ENCODE measurements around the gene CATSPERE. TPM values are rescaled to one million over a fixed set of nuclear protein-coding genes. Genes with fewer than 3 reads are reported as not detected.
"Not testable (repeated sequence)": the region's sequence is repeated elsewhere in the genome, so short reads cannot be mapped to it uniquely, and the experiment has no call there.

Gene CATSPERE
- total RNA-seq, 1 donor from 2014 or later = 0.27 TPM

DNA sequence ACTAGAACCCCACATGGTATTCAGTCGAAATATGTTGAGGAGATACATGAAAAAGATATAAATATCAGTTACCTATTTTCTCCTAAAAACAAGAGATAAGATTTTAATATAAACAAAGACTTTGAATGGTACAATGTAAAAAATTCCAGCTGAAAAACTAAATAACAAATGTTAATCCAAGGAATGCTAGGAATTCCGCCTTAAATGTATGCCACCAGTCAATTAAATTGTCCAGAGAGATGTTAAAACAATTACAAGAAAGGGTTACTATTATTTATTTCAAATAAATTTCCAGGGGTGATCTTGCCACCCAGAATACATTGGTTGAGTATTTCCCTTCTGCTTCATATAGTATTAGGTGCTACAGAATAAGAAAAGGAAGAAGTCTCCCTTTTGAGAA, 13.5 kb upstream of the CATSPERE start:
- intact Hi-C loops (cut with micrococcal nuclease) = no loop called here

DNA sequence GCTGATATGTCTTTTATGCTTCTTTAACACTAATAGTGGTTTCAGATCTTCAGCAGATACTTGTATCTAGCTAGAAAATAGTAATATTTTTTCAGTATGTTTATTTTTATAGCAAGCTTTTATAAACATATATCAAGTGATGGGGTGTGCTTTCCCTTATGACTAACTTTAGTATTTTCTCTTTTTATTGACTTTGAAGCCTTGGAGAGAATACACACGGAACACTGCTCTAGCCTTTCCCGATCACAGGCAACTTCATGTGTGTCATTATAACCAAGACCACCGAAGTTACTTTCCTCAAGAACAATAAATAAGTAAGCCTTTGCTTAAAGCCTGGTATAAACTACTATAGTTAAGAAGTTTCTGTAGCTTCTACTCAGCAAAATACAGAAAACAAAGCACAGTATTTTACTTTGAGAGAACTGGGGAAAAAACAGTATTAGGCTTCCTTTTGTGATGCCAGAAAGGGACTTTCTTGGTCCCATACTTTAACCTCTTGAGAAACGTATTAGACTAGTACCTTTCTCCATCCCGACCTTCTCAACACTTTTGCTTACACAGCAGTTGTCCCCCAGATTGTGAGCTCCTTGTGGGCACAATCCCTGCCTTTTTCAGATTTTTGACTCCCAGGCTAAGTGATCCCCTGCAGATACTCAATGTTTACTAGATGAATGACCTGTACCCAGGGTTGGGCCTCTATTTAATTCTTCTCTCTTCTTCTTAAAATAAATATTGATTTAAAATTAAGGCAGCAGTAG, 12.6 kb upstream of the CATSPERE start:
- intact Hi-C loops (cut with micrococcal nuclease) = no loop called here

DNA sequence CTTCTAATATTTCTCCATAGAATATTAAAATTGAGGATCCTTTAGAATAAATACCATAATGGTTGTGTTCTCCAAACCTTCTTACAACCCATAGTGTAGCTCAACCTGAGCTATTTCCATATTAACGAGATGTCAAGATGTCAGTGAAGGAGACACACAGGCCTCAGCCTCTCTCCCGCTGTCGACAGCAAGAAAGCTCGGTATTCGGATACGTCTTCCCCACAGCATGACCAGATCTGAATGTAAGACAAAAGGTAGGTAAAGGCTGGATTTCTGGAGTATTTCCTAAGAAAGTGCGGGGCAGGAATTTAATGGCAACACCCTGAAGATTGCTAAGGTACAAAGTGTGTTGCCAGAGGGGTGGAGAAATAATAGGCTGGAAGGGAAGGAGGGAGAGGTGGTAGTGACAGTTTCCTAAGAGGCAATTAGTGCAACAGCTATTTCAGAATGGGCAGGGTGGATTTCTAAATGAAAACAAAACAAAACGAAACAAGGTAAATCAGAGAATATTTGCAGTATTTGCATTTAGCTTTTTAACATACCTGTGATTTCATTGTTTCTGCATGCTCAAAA, 11.1 kb upstream of the CATSPERE start:
- intact Hi-C loops (cut with micrococcal nuclease) = loop anchor here (1.0 to 10.0 kb wide), 4 partner anchors 125 to 1035 kb away; no protein-coding TSS in a partner anchor

DNA sequence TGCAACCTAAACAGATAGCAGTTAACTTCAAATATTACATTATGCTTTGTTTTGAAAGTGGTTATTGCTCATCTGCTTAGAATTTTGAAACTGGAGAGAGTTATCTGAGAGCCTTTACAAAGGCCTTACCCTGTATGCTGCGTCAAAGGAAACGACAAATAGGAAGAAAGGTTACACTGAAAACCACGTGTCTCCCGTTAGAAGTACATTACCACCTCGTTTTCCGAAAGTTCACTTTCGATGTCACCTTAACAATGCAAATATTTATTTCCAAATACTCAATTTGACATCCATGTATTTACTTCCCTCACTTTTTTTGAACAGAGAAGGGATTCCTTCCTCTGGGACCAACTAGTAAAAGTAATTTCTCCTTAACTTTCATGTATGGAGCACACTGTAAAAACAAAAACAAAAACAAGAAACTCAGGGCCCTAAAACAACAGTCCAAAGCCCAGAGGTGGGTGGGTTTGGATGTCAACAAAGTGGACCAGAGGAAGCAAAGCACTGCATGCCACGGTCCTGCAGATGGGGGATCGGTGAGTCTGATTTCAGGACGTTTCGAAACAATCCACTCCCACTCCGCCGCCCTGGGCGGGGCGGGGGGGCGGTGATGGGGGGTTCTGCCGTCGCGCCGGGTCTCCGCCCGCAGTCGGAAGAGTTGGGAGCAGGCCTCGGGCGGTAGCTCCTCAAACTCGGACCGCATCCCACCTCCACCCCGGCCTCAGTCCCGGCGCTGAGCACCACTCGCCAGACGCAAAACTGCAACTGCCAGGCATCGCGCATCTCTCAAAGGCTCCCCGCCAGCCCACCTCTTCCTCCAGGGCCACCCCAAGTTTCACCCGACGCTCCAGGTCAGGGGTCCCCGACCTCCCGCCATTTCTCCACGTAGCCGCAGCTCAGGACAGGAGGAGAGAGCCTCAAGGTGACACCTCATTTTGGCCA, 10.2 kb upstream of the CATSPERE start:
- intact Hi-C loops (cut with micrococcal nuclease) = loop anchor here (1.0 to 10.0 kb wide), 4 partner anchors 126 to 1036 kb away; no protein-coding TSS in a partner anchor

DNA sequence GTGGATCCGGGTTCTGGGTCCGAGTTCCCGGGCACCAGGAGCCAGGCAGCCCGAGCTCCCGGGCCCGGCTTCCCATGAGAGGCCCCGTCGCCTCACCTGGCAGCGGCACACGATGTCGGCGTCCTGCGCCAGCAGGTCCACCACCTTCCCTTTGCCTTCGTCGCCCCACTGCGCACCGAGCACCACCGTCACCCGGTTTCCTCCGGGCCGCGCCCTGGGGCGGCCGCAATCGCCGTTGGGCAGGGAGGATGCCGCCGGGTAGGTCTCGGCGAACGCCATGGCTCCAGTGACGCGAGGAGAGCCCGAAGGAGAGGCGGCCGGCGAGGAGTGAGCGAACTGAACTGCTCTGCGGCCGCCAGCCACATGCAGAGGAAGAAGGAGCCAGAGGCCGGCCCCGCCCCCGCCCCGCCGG, 9.5 kb upstream of the CATSPERE start, which contains the start of gene ADSS2:
Gene ADSS2 (minus strand): TSS at position 371 of the 412 bp plus-strand sequence. CDS start 92 bp downstream, at position 279.
- intact Hi-C loops (cut with micrococcal nuclease) = loop anchor here (5.0 to 10.0 kb wide), 2 partner anchors 854 to 1037 kb away; no protein-coding TSS in a partner anchor

DNA sequence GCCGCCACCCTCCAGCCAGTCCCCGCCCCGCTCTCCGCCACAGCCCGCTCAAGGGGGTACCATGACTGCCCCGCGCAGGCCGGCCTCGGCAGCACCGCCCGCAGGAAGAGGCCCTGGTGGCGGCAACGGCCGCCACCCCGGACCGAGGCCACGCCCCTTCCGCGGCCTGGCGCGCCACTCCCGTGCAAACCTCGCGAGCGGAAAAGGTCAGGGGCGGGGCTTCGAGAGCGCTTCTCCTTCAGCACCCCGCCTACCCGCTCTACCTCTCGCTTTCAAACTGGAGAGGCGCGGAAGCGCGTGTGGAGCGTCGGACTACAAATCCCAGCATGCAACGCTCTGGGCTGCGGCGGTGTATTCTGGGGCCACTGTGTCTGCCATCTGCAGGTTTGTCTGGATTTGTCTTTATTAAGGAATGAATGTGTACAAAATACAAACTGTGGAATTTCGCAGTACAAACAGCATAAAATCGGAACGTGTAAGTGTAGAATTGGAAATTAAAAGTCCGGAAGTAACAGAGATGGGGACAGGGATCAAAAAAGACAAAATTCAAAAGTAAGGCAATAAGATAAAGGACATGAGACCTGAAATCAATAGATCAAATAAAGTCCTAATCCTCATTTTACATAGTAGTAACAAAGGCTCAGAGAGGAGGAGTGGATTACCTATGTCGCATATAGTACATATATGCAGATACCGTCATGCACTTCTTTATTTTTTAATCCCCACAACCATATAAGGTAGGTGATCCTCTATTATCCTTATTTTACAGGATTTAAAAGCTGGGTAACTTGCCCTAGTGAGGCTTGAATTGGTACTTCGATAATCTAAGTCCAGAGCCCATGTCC, 8.9 kb upstream of the CATSPERE start:
- intact Hi-C loops (cut with micrococcal nuclease) = loop anchor here (1.0 to 10.0 kb wide), 11 partner anchors 9 to 1196 kb away; partner anchors contain the start of genes AKT3, CATSPERE, COX20 and HNRNPU

DNA sequence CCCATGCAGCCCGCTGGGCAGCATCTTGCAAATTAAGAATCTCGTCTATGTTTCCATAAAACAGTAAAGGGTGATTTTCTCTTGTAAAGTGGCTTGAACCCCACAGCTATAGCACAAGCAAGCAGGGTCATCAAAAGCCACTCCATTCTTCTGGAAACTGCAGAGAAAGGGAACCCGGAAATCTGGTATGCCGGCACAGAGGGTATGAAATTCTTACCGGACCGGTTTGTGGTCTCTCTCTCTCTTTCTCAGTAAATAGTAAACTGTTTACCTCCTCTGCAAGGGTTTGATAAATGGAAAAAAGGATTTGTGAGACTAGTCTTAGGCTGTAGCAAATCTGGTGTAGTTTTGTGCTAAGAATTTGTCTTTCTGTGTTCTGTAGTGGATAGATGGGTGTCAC, 6.7 kb upstream of the CATSPERE start:
- intact Hi-C loops (cut with micrococcal nuclease) = loop anchor here (5.0 to 10.0 kb wide), 2 partner anchors 857 to 1040 kb away; no protein-coding TSS in a partner anchor

DNA sequence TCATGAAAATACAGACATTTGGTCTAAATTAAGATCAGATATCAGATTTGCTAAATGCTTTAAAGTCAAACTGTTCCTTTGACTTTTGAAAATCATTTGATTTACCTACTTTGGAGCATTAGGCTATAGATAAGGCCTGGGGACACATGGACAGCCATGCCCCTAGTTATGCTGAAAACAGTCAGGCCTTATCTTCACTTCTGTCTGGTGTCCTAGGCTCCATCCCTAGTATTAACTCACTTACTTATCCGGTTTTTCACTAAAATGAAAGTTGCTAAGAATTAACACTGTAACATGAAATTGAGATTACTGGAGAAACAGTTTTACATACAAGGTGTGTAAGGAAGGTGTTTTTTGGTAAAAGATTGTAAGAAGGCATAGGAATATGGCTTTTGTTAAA, 4.5 kb upstream of the CATSPERE start:
- intact Hi-C loops (cut with micrococcal nuclease) = loop anchor here (10.0 kb wide), 1 partner anchor 1042 kb away; no protein-coding TSS in a partner anchor

DNA sequence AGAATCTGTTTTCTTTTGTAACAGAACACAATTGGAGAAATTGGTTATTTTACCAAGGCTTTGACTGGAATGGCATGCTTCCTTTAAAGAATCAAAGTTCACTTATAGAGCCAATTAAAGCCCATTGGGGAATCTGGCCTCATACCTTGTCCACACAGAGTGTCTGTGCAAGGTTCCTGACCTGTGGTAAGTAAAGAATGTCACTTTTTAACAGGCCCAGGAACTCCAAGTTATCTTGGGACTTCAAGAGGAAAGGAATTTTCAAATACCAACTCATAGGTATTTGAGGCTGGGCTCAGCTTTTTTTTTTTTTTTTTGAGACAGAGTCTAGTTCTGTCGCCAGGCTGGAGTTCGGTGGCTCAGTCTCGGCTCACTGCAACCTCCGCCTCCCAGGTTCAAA, 2.3 kb upstream of the CATSPERE start:
- intact Hi-C loops (cut with micrococcal nuclease) = loop anchor here (10.0 kb wide), 1 partner anchor 1044 kb away; no protein-coding TSS in a partner anchor

DNA sequence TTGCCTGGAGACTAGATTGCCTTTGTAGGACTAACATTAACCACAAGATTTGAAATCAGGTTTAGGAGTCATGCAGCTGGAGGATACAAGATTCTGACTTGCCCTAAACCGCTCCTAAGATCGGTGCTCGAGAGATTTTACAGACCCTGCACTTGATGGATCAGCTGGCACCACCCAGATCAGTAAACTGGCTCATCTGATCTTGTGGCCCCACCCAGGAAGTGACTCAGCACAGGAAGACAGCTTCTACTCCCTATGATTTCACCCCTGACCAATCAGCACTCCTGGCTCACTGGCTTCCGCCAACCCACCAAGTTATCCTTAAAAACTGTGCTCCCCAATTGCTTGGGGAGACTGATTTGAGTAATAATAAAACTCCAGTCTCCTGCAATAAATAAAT, 876 bp upstream of the CATSPERE start:
- intact Hi-C loops (cut with micrococcal nuclease) = no loop called here

DNA sequence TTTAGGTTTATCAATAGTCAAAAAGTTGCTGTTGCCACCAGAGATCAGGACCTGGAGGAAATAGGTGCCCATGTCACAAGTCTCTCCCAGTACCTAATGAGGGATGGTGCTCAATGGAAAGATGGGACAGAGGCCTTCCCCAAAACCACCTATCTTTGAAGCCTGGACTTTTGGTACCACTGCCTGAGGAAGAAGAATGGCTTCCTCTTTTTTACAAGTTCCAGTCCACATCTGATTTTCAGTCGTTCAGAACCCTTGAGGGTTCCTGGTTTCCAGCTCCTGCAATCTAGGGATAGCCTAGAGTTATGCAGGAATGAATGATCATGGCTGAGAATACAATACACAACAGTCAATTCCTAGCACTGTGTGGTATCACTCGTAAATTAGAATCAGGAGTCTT, 5.7 kb downstream of the CATSPERE start:
- intact Hi-C loops (cut with micrococcal nuclease) = no loop called here

DNA sequence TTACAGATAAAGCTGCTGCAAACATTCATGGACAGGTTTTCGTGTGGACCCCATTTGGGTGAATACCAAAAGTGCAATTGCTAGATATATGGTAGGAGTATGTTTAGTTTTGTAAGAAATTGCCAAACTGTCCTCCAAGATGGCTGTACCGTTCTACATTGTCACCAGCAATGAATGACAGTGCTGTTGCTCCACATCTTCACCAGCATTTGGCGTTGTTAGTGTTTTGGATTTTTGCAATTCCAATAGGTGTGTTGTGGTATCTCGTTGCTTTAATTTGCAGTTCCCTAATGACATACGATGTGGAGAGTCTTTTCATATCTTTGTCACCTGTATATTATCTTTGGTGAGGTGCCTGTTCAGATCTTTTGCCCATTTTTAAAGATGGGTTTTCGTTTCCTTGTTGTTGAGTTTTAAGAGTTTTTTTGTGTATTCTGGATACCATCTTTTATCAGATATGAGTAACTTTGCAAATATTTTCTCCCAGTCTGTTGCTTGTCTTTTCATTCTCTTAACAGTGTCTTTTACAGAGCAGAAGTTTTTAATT, 12.1 kb downstream of the CATSPERE start:
- intact Hi-C loops (cut with micrococcal nuclease) = no loop called here

DNA sequence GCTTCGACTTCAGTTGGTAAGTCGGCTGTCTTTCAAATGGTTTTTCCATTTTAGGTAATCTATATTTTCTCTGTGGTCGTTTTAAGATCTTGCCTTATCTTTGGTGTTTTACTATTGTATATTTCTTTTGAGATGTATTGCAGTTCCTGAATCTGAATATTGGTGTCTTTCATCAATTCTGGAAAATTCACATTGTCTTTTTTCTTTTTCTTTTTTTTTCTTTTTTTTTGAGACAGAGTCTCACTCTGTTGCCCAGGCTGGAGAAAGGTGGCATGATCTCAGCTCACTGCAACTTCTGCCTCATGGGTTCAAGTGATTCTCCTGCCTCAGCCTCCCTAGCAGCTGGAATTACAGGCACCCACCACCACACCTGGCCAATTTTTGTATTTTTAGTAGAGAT, 23.9 kb downstream of the CATSPERE start:
- intact Hi-C loops (cut with micrococcal nuclease) = not testable (repeated sequence)

DNA sequence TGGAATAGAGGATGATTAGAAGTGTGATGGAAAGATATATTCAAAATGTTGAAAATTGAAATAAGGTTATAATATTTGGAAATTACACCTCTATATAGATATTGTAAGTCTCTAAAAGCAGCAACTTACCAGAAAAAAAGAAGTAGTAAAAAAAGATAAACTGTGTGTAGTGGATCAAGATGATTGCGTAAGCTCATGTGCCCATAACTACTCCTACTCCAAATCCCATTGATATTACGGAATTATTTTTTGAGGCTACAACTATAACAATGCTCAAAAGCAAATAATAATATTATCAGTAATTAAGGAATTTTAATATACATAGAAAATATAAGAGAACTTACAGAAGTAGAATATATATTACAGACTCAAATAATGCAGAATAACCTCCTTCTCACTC, 33.6 kb downstream of the CATSPERE start:
- intact Hi-C loops (cut with micrococcal nuclease) = no loop called here

DNA sequence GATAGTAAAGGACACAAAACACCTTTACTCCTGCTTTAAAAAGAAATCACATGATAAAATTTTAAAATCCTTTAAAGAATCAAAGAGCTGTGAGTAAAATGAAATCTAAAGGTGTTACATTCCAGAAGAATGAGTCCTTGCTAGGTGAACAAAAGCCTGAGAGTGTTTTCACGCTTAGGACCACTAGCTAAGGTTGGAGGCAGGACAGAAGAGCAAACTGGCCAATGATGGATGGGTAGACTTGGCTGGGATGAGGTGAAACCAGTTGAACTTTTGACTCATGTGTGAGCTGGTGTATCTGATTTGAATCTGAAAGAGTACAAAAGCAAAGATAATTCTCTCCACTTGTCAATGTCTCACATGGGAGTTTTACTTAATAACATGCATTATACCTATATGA, 35.1 kb downstream of the CATSPERE start:
- intact Hi-C loops (cut with micrococcal nuclease) = no loop called here

DNA sequence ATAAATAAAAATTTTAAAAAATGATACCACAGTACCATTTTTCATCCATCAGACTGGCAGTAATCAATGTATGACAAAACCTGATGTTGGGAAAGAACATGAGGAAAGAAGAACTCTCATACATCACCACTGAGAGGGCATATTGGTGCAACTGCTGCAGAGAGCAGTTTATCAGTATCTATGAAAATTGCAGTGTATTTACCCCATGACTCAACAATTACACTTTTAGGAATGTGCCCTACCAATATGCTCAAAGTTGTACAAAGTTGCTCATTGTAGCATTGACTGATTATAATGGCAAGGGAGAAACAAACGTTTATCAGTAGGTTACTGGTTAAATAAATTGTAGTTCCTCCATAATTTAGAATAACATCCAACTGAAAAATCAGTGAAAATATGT, 36.7 kb downstream of the CATSPERE start:
- intact Hi-C loops (cut with micrococcal nuclease) = no loop called here

DNA sequence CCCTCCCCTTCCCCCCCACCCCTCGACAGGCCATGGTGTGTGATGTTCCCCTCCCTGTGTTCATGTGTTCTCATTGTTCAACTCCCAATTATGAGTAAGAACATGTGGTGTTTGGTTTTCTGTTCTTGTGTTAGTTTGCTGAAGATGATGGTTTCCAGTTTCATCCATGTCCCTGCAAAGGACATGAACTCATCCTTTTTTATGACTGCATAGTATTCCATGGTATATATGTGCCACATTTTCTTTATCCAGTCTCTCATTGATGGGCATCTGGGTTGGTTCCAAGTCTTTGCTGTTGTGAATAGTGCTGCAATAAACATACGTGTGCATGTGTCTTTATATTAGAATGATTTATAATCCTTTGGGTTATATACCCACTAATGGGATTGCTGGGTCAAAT, 38.4 kb downstream of the CATSPERE start:
- intact Hi-C loops (cut with micrococcal nuclease) = not testable (repeated sequence)

DNA sequence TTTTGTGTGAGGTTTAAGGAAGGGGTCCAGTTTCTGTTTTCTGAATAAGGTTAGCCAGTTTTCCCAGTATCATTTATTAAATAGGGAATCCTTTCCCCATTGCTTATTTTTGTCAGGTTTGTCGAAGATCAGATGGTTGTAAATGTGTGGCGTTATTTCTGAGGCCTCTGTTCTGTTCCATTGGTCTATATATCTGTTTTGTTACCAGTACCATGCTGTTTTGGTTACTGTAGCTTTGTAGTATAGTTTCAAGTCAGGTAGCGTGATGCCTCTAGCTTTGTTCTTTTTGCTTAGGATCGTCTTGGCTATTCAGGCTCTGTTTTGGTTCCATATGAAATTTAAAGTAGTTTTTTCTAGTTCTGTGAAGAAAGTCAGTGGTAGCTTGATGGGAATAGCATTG, 39.4 kb downstream of the CATSPERE start:
- intact Hi-C loops (cut with micrococcal nuclease) = not testable (repeated sequence)

DNA sequence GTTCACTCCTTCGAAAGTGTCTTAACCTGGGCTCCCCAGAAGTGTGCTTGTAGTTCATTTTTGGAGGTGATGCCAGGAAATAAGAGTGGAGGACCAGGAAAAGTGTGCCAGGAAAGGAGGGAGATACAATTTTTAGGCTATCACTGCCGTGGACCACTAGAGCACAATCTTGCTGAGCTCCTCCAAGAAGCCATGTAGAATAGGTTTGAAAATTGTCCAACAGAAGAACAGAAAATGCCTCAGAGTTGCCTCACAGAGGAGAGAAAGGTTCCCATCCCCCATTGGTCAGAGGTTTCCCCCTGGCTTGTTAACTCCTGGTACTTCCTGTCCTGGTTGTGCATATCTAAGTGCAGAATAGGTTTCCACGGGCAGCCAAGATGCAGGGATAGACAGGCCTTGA, 41.6 kb downstream of the CATSPERE start:
- intact Hi-C loops (cut with micrococcal nuclease) = no loop called here

DNA sequence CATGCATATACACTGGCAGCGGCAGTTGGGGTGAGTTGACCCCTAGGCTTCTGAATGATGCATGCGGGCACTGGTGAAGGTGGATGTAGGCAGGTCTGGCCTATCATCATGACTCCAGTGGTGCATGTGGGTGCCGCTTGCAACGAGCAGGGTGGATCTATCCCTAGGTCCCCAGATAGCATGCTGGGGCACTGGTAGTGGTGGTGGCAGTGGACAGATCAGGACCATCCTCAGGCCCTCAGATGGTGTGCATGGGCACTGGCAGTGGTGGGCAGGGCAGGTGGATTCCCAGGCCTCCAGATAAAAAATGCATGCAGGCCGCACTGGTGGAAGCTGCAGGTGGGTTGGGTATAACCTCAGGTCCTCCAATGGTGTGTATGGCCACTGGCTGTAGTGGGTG, 52.4 kb downstream of the CATSPERE start:
- intact Hi-C loops (cut with micrococcal nuclease) = no loop called here
